Epithelial cell of prostate (primary cell): ENCODE data around the gene TMTC1.

Experiments
- DNase-seq: peaks from one replicate; pipeline ENCODE4 v3.0.0-alpha.2; 2011; ENCODE audit warnings: low read depth, low spot score
- H3K27ac ChIP-seq: fragments of 450-650 bp; 2 replicates; pipeline ENCODE4 v1.5.1; 2017; ENCODE audit warnings: mild to moderate bottlenecking

TMTC1 gene

DNA sequence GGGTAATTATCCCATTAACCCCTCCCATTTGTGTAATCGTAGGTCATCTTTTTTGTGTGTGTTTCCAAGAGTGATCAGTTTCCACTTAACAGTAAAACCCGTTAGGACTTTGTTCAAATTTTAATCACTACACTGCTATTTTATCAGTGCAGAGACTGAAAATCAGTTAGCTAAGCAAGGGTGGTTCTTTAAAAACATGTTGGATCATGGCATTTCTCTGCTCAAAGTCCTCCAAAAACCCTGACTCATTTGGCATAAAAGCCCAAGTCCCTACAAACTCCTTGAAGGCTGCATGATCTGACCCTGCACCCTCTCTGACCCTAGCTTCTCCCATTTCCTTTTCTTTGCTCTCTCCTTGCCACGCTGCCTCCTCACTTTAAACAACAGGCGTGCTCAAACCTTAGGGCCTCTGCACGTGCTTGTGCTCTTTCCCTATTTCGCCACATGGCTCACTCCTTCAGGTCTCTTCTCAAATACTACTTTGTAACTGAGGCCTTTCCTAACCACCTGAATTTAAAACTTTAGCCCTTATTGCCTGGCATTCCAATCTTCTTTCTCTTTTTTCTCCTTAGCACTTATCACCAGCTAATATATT, 273.1 kb downstream of the TMTC1 start:
- DNase-seq: no peak
- H3K27ac ChIP-seq: no peak overlapping the region

DNA sequence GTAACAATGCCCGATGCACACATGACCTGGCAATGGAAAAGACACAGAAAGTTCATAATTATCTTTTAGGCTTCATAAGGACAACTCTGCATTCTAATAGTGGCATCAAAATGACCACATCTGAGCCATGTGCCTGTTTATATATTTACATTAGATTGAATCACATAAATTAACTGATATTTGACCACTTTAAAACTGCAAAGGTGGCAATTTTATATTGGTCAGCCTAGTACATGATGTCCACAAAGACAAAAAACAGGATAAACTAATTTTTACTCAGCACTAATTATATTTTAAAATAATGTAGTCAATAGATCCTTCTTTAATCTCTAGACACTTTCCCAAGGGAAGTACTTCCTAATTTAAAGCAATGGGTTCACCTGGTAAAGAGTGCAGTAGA, 274.2 kb downstream of the TMTC1 start:
- H3K27ac ChIP-seq: no peak overlapping the region
- no peak for DNase-seq

DNA sequence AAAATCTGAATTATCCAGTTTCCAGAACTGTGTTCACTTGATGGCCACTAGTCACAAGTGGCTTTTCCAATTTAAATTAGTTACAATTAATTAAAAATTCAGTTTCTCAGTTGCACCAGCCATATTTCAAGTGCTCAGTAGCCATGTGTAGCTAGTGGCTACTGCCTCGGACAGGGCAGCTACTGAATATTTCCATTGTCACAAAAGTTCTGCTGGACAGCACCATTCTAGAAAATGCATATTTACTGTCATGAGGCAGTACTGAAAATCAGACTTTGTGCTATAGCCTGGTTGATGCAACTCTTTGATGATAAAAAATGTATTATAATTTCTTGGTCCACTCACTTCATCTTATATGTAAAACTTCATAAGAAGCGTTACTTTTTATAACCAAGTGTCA, 274.8 kb downstream of the TMTC1 start:
- H3K27ac ChIP-seq: no peak overlapping the region
- DNase-seq: no peak

DNA sequence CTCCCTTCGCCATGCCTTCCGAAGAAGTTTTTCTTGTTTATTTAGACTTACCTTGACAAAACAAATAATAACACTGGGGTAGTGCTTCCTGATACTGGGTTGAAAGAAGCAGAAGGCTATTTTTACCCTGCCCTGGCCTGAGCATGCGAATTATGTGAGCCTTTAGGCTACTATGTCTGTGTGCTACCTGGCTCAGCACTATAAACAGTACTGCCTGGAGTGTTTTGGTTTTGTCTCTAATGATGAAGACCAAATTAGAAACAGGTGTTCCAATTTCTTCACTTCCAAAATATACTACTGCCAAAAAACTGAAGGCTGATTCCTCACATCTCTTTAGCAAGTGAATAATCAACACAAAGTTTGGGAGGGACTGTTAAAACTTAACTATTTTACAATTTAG, 278.6 kb downstream of the TMTC1 start:
- no peak for DNase-seq
- no peak overlapping the region for H3K27ac ChIP-seq

DNA sequence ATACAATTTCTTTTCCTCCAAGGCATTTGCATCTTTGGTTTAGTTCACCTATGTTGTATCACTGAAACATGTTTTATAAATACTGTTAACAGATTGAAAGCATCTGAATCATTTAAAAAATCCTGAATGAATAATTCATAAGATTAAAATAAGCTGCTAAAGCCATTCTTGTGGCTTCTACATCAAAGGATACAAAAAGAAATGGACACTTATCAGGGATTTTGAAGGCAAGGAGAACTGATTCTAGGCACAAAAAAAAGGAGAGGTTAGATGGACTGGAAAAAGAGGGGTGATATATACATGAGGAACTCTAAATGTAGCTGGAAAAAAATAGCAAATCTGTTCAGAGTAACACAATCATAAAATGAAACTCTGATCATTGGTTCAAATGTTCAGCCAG, 280.5 kb downstream of the TMTC1 start:
- no peak for DNase-seq
- no peak overlapping the region for H3K27ac ChIP-seq

DNA sequence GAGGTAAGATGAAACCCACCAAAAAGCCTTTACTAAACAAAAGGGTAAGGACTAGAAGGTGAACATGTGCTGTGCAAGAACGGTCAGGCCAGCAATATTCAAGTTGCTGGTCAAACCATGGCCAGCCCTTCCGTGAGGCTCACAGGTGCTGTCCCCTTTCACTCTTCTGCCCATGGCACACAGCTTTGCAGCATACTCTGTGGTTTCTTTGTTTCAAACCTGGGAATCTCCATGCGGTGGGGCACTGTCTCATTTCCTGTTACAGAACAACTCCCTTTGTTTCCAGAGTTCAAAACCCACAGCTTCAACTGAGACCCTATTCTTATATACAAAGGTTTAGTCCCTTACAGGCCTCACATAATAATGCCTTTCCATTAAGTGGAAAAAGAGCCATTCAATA, 284.5 kb downstream of the TMTC1 start:
- DNase-seq: no peak
- no peak overlapping the region for H3K27ac ChIP-seq

DNA sequence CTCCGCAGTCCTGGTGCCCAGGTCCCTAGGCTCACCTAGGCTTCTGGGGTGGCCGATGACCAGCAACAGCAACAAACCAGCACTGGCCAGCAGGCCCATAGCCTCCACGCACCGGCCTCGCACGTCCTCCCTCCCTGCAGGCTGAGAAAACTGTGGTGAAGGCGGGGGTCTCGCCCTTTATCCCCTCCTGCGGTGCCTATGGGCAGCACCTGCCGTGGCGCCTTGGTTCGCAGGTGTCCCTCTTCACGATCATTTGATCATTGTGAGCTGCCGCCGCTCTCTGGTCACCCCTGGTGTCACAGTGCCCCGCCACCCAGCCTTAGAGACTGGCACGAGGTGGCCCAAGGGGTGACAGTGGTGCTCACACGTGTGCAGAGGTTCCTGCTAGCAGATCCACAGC, 286.2 kb downstream of the TMTC1 start, which contains the start of gene OVCH1:
TSS of gene OVCH1 (minus strand) at position 99 of the 400 bp plus-strand sequence. CDS start at position 99, 0 bp downstream.
- DNase-seq: no peak
- H3K27ac ChIP-seq: no peak within 1 kb of the TSS

DNA sequence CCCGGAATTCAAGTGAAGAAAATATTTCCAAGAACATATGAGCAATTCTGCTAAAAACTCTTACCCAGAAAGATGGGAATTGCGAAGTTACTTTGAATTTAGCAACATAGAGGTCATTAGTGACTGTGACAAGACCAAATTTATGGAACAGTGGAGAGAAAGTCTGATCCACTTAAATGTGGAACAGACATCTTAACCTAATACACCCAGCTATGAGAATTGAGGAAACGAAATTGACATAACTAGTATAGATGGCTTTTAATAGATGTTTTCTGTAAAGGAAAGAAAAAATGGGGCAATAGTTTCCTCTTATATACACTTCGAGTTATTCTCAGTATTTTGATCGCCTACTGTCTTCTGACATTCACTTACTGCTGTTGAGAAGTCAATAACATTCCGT, 290.9 kb downstream of the TMTC1 start:
- DNase-seq: no peak
- no peak overlapping the region for H3K27ac ChIP-seq

DNA sequence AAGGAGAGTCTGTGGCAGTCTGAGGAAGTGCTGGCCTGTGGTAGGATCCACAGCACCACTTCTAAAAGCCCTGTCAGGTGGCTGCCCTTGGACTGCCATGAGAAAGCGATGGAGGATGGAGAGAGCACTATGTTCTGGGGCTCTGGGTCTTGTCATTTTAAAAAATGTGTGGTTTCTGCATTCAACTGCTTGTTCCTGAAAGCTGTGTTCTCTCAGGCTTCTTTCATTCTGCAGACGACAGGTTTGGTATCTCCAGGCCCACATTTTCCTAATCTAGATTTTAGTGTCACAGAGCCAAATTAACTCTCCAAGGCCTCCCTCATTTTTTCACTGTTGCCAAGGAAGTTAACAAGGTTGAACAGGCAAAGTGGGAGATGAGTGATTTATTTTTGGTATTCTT, 296.8 kb downstream of the TMTC1 start:
- no peak for DNase-seq
- no peak overlapping the region for H3K27ac ChIP-seq

DNA sequence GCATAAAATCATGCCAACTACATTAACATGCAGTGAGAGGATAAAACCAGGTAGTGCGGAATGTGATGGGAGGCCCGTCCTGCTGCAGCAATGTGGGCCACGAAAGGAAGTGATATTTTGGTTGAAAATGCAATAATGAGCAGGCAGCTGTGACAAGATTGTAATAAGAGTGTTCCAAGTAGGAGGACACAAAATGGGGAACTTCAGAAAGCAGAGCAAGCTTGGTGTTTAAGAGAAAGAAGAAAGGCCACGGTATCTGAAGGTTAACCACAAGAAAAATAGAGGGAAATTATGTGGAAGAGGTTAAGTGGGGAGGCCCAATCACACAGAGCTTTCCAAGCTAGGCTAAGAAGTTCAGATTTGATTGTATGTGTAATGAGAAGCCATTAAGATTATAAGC, 320.5 kb downstream of the TMTC1 start:
- H3K27ac ChIP-seq: no peak overlapping the region
- no peak for DNase-seq

DNA sequence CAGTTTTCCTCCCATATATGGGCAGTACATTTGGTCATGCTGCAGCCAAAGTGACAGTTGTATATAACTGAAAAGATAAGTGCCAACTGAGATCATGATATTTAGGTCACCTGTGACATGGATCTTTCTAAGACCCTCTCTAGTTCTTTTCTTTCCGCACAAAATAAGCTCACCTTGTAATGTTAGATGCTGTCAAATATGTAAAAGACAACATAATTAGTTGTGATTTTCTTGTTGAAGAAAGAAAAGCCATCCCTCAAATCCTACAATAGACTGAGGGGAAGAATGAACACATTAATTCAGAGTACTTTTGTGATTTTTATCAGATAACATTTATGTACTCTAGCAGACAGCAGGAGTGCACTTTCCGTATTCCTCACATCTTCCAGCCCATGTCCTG, 323.7 kb downstream of the TMTC1 start:
- no peak overlapping the region for H3K27ac ChIP-seq
- no peak for DNase-seq

DNA sequence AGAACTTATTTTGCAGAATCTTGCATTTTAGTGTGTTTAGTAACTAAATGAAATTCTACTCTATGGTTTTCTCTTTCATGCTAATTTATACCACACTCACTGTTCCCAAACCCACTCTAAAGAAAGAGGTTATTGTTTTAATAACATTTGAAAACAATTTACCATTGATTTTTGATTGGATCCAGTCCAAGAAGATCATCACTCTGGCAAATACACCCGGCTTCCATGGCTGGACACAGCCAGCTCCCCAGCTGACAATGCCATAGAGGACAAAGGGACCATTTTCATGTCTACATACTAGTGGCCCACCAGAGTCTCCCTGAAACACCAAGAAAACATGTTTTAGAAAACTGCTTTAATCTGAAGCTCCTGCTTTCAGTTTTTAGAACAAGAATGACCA, 328.7 kb downstream of the TMTC1 start:
- no peak overlapping the region for H3K27ac ChIP-seq
- no peak for DNase-seq

DNA sequence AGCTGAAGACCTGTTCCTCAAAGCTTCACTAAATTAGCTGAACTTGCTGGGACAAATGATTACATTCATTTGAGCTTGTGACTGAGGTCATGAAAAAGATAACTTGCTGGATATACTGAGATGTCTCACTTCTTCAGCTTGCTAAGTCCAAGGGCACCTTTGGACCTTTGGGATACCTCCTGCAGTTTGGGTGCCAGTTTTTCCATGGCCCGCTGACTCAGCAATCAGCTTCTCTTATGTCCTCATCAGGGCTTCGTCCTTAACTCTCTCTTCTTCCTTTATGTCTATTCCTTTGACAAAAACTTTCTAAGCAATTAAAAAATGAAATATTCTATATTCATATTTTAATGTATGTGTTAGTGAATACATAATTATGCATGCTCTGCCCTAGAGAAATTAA, 331.9 kb downstream of the TMTC1 start:
- DNase-seq: no peak
- H3K27ac ChIP-seq: no peak overlapping the region
